ENCODE measurements around the gene YAE1.

- TF ChIP-seq CTCF (IDR thresholded peaks at IDR 0.05) (no peak), POLR2A (IDR thresholded peaks at IDR 0.05) (no peak), POLR2AphosphoS5 (IDR thresholded peaks at IDR 0.05) (no peak)
These were observed 5.8 kb upstream of the YAE1 start for GRCh38 chr7:39560408-39560807.
